ENCODE data around the gene IGFL4.

The IGFL4 gene

GRCh38 chr19:46060012-46060411 lies 19.2 kb upstream of the IGFL4 start:
- DNase-seq, result no peak

- DNase-seq, result no peak
Measured at GRCh38 chr19:46058778-46059177, 18.0 kb upstream of the IGFL4 start.

- no peak for DNase-seq
Measured at GRCh38 chr19:46056536-46056935, 15.7 kb upstream of the IGFL4 start.

GRCh38 chr19:46052896-46053295 lies 12.1 kb upstream of the IGFL4 start:
- no peak for DNase-seq

GRCh38 chr19:46049597-46049996 lies 8.8 kb upstream of the IGFL4 start:
- no peak for DNase-seq

GRCh38 chr19:46043519-46043918 lies 2.7 kb upstream of the IGFL4 start:
- no peak for DNase-seq

GRCh38 chr19:46042252-46042883 lies 1.6 kb upstream of the IGFL4 start:
- DNase-seq, result no peak

GRCh38 chr19:46040125-46040524 lies 677 bp downstream of the IGFL4 start:
- DNase-seq, result no peak

GRCh38 chr19:46036744-46037128 lies 4.1 kb downstream of the IGFL4 start:
- DNase-seq, result no peak

- DNase-seq, result no peak
Measured at GRCh38 chr19:46035986-46036743, 4.6 kb downstream of the IGFL4 start.

- DNase-seq, result no peak
Measured at GRCh38 chr19:46035546-46035945, 5.3 kb downstream of the IGFL4 start.

- no peak for DNase-seq
Measured at GRCh38 chr19:46033401-46033800, 7.4 kb downstream of the IGFL4 start.

- DNase-seq, result no peak
Measured at GRCh38 chr19:46032597-46033025, 8.2 kb downstream of the IGFL4 start.

GRCh38 chr19:46031781-46032596 lies 8.8 kb downstream of the IGFL4 start:
- DNase-seq, result no peak

GRCh38 chr19:46030812-46031550 lies 9.8 kb downstream of the IGFL4 start:
- DNase-seq, result no peak

GRCh38 chr19:46025835-46026234 lies 15.0 kb downstream of the IGFL4 start:
- no peak for DNase-seq

GRCh38 chr19:46023311-46023779 lies 17.5 kb downstream of the IGFL4 start:
- DNase-seq, result no peak

- DNase-seq, result no peak
Measured at GRCh38 chr19:46022431-46023310, 18.1 kb downstream of the IGFL4 start, which contains the start of gene PGLYRP1. PGLYRP1 (minus strand) TSS chr19:46023053; CDS start chr19:46023021, 32 bp downstream.

- no peak for DNase-seq
Measured at GRCh38 chr19:46022061-46022430, 18.8 kb downstream of the IGFL4 start.

GRCh38 chr19:46021531-46022041 lies 19.2 kb downstream of the IGFL4 start:
- no peak for DNase-seq

- no peak for DNase-seq
Measured at GRCh38 chr19:46020819-46021125, 20.0 kb downstream of the IGFL4 start.

- DNase-seq, result no peak
Measured at GRCh38 chr19:46019270-46019669, 21.5 kb downstream of the IGFL4 start.

Measured in stimulated activated CD4-positive, alpha-beta T cell treated with anti-CD3 and anti-CD28 coated beads, Interleukin-4, amount 100 ng/mL, for 1 hour (primary cell).